ENCODE data around the gene CNTRL. TPM values are rescaled to one million over a fixed set of nuclear protein-coding genes. Genes with fewer than 3 reads are reported as not detected.

CNTRL gene
- total and polyA plus RNA-seq, 2 donors, result 8.7 to 37.8 TPM

- no peaks in the 10 kb centered on the region for H3K4me1 ChIP-seq (ENCODE audit: insufficient read depth)
- peaks cover 2% of the 10 kb centered on the region for H3K36me3 ChIP-seq (ENCODE audit: insufficient read depth)
- WGBS, result 70% methylated on average over 3 of the region's 3 CpGs
- H3K4me3 ChIP-seq (ENCODE audit: low read depth, low read length), result no peak overlapping the region
- H3K27ac ChIP-seq (ENCODE audit: low read depth), result no peak overlapping the region
- no peak for DNase-seq (ENCODE audit: extremely low spot score)
Measured at GRCh38 chr9:121183666-121184423, 109.1 kb downstream of the CNTRL start.

GRCh38 chr9:121184463-121184862, 109.7 kb downstream of the CNTRL start:
- DNase-seq (ENCODE audit: extremely low spot score), result no peak
- Histone ChIP-seq H3K4me3 (ENCODE audit: low read depth, low read length) (no peak overlapping the region), H3K4me1 (ENCODE audit: insufficient read depth) (no peaks in the 10 kb centered on the region), H3K36me3 (ENCODE audit: insufficient read depth) (peaks cover 2% of the 10 kb centered on the region), H3K27ac (ENCODE audit: low read depth) (no peak overlapping the region)

DNA sequence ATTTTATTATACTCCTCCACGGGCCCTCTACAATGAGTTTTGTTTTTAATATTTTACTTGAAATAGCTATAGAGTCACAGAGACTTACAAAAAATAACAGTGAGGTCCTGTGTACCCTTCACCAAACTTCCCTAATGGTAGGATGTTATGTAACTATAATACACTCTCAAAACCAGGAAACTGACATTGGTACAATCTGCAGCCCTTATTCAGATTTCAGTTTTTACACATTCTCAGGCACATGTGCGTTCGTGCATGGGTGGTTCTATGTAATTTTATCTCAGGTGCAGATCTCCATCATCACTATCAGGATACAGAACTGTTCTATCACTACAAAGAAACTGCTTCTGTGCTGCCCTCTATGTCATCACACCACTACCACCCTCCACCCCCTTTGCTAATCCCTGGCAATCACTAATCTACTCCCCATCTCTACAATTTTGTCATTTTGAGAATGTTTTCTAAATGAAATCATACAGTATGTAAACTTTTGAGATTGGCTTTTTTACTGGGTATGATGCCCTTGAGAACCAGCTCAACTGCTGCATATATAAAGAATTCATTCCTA, 110.5 kb downstream of the CNTRL start:
- 84% methylated on average over 3 of the region's 3 CpGs for whole genome bisulfite sequencing
- no peak for DNase-seq (ENCODE audit: extremely low spot score)
- H3K4me3 ChIP-seq (ENCODE audit: low read depth, low read length), result no peak overlapping the region
- H3K4me1 ChIP-seq (ENCODE audit: insufficient read depth), result no peaks in the 10 kb centered on the region
- H3K27ac ChIP-seq (ENCODE audit: low read depth), result no peak overlapping the region
- H3K36me3 ChIP-seq (ENCODE audit: insufficient read depth), result peaks cover 2% of the 10 kb centered on the region

GRCh38 chr9:121185774-121186403, 111.1 kb downstream of the CNTRL start:
- Histone ChIP-seq H3K36me3 (ENCODE audit: insufficient read depth) (peaks cover 2% of the 10 kb centered on the region), H3K27ac (ENCODE audit: low read depth) (no peak overlapping the region), H3K4me3 (ENCODE audit: low read depth, low read length) (no peak overlapping the region), H3K4me1 (ENCODE audit: insufficient read depth) (no peaks in the 10 kb centered on the region)
- no peak for DNase-seq (ENCODE audit: extremely low spot score)
- 89% methylated on average over 4 of the region's 4 CpGs for WGBS

- no peak for DNase-seq (ENCODE audit: extremely low spot score)
- no peaks in the 10 kb centered on the region for H3K36me3 ChIP-seq (ENCODE audit: insufficient read depth)
- 48% methylated on average over 3 of the region's 3 CpGs for WGBS
- no peaks in the 10 kb centered on the region for H3K4me1 ChIP-seq (ENCODE audit: insufficient read depth)
- H3K4me3 ChIP-seq (ENCODE audit: low read depth, low read length), result no peak overlapping the region
- no peak overlapping the region for H3K27ac ChIP-seq (ENCODE audit: low read depth)
Measured at GRCh38 chr9:121187636-121188305, 113.0 kb downstream of the CNTRL start.

DNA sequence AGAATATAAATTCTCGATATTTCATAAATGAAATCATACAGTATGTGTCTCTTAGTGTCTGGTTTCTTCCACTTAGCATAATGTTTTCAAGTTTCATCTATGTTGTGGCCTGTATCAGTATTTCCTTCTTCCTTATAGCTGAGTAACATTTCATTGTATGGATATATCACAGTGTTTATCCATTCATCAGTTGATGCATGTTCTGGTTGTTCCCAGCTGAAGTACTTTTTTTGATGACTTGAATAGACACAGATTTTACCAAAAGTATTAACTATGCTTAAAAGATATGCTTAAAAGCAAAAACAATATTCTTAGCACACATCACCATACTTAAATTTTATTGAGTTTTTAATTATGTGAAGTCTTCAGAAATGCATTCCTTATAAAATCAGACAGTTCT, 114.3 kb downstream of the CNTRL start:
- Histone ChIP-seq H3K27ac (ENCODE audit: low read depth) (no peak overlapping the region), H3K4me3 (ENCODE audit: low read depth, low read length) (no peak overlapping the region), H3K36me3 (ENCODE audit: insufficient read depth) (no peaks in the 10 kb centered on the region), H3K4me1 (ENCODE audit: insufficient read depth) (no peaks in the 10 kb centered on the region)
- no peak for DNase-seq (ENCODE audit: extremely low spot score)
- 77% methylated on average over 1 of the region's 1 CpG for WGBS

- WGBS, result 94% methylated on average over 3 of the region's 3 CpGs
- no peaks in the 10 kb centered on the region for H3K4me1 ChIP-seq (ENCODE audit: insufficient read depth)
- no peak for DNase-seq (ENCODE audit: extremely low spot score)
Measured at GRCh38 chr9:121189660-121190059, 114.9 kb downstream of the CNTRL start.

GRCh38 chr9:121191235-121191634, 116.5 kb downstream of the CNTRL start:
- H3K36me3 ChIP-seq (ENCODE audit: insufficient read depth), result no peaks in the 10 kb centered on the region
- H3K27ac ChIP-seq (ENCODE audit: low read depth), result no peak overlapping the region
- H3K4me1 ChIP-seq (ENCODE audit: insufficient read depth), result no peaks in the 10 kb centered on the region
- H3K4me3 ChIP-seq (ENCODE audit: low read depth, low read length), result no peak overlapping the region
- no peak for DNase-seq (ENCODE audit: extremely low spot score)
- WGBS, result 83% methylated on average over 2 of the region's 2 CpGs

More at GRCh38 chr9:121189660-121190059, 114.9 kb downstream of the CNTRL start:
- Histone ChIP-seq H3K4me3 (ENCODE audit: low read depth, low read length) (no peak overlapping the region), H3K27ac (ENCODE audit: low read depth) (peak overlapping the region; percentile 2), H3K36me3 (ENCODE audit: insufficient read depth) (no peaks in the 10 kb centered on the region)

DNA sequence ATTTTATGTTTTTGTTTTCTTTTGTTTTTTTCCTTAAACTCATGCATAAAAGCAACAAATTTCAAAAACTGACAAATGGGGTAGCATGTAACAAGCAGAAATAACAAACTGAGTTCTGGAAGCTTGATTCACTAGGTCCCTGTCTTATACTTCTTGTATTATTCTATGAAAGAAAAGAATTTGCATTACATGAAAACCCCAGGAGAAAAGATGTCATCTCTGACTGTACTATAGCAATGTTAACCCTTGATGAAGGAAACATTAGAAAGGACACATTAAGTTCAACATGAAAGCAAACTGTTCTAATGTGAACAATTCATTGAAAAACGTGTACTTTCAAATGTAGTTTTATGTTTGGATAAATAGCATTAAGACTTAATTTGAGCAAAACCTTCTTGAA, 117.8 kb downstream of the CNTRL start:
- 48% methylated on average over 1 of the region's 1 CpG for WGBS
- H3K27ac ChIP-seq (ENCODE audit: low read depth), result no peak overlapping the region
- H3K4me1 ChIP-seq (ENCODE audit: insufficient read depth), result no peaks in the 10 kb centered on the region
- no peak for DNase-seq (ENCODE audit: extremely low spot score)
- H3K36me3 ChIP-seq (ENCODE audit: insufficient read depth), result no peaks in the 10 kb centered on the region
- no peak overlapping the region for H3K4me3 ChIP-seq (ENCODE audit: low read depth, low read length)

DNA sequence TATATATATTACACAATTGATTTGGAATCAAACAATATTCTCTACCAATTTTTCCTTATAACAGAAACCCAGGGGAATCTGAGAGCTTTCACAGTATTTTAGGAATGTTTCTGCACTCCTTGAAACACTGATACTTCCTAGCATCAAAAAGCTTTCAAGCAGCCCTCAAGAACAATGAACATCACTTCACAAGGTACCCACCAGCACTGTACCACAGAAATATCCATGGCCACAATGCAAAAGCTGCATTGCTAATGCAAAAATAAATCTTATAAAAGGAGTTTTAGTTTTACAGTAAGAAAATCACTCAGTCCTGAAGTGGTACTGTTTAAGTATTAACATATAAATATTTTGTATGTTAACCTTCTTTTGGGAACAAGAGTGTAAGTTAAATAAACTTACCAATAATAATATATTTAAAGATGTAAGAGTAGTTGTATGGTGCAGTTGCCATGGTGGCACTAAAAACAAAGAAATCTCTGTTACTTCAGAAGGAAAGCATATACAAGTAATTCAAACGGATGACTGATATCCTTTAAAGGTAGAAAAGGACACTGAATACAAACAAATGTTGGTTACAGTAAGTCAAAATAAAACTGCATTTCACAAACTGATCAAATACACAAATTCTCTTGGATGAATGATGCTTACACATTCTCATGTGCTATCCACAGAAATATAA, 118.3 kb downstream of the CNTRL start:
- Histone ChIP-seq H3K4me1 (ENCODE audit: insufficient read depth) (no peaks in the 10 kb centered on the region), H3K27ac (ENCODE audit: low read depth) (no peak overlapping the region), H3K36me3 (ENCODE audit: insufficient read depth) (no peaks in the 10 kb centered on the region), H3K4me3 (ENCODE audit: low read depth, low read length) (no peak overlapping the region)
- 6% methylated on average over 1 of the region's 1 CpG for WGBS
- no peak for DNase-seq (ENCODE audit: extremely low spot score)

- no peak overlapping the region for H3K4me3 ChIP-seq (ENCODE audit: low read depth, low read length)
- H3K36me3 ChIP-seq (ENCODE audit: insufficient read depth), result no peaks in the 10 kb centered on the region
- no peaks in the 10 kb centered on the region for H3K4me1 ChIP-seq (ENCODE audit: insufficient read depth)
- no peak for DNase-seq (ENCODE audit: extremely low spot score)
- no peak overlapping the region for H3K27ac ChIP-seq (ENCODE audit: low read depth)
- WGBS, result 25% methylated on average over 1 of the region's 1 CpG
Measured at GRCh38 chr9:121194730-121195129, 120.0 kb downstream of the CNTRL start.

DNA sequence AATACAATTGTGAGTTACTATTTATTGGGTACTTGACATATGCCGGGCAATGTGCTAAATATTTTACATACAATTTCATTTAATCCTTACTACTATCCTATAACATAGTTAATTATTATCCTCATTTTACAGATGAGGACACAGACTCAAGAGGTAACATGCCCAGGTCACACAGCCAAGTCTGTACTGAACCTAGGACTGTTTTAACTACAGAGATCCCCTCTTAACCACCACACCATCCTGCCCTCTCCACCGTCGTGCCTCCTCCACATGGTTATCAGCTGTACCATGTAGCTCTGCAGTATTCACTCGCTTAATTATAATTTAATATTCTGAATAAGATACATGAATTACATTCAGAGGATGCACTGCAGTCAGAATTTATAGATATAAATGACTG, 121.6 kb downstream of the CNTRL start:
- WGBS, result 57% methylated on average over 4 of the region's 4 CpGs
- no peak overlapping the region for H3K27ac ChIP-seq (ENCODE audit: low read depth)
- DNase-seq (ENCODE audit: extremely low spot score), result no peak
- no peaks in the 10 kb centered on the region for H3K36me3 ChIP-seq (ENCODE audit: insufficient read depth)
- H3K4me1 ChIP-seq (ENCODE audit: insufficient read depth), result no peaks in the 10 kb centered on the region
- no peak overlapping the region for H3K4me3 ChIP-seq (ENCODE audit: low read depth, low read length)

- H3K27ac ChIP-seq (ENCODE audit: low read depth), result no peak overlapping the region
- DNase-seq (ENCODE audit: extremely low spot score), result no peak
- H3K4me1 ChIP-seq (ENCODE audit: insufficient read depth), result no peaks in the 10 kb centered on the region
- no peaks in the 10 kb centered on the region for H3K36me3 ChIP-seq (ENCODE audit: insufficient read depth)
- H3K4me3 ChIP-seq (ENCODE audit: low read depth, low read length), result no peak overlapping the region
- WGBS, result 95% methylated on average over 1 of the region's 1 CpG
Measured at GRCh38 chr9:121197132-121197531, 122.4 kb downstream of the CNTRL start.

Data from urinary bladder (tissue), 4 donors.